GM12872 (cell line): Measurements from ENCODE around the gene SPINT1.

ENCODE experiments used
- TF ChIP-seq, protein P1 (sequence below): IDR thresholded peaks from 3 replicates; pipeline ENCODE4 v1.5.1; 2011; ENCODE audit warnings: low read depth, mild to moderate bottlenecking, low read length, moderate library complexity; ENCODE audit not compliant: insufficient read depth

The SPINT1 gene

DNA sequence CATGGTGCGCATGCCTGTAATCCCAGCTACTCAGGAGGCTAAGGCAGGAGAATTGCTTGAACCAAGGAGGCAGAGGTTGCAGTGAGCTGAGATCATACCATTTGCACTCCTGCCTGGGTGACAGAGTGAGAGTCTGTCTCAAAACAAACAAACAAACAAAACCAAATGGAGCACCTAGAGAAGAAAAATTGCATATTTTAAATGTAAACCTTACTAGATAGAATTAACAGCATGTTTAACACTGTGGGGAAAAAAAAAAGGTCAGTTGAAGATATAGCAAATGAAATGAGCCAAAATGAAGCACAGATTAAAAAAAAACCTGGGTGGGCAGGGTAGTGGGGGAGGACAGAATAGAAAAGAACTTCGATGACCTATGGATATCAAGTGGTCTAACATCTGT is 22.7 kb upstream of the SPINT1 start:
- TF ChIP-seq, protein P1, sequence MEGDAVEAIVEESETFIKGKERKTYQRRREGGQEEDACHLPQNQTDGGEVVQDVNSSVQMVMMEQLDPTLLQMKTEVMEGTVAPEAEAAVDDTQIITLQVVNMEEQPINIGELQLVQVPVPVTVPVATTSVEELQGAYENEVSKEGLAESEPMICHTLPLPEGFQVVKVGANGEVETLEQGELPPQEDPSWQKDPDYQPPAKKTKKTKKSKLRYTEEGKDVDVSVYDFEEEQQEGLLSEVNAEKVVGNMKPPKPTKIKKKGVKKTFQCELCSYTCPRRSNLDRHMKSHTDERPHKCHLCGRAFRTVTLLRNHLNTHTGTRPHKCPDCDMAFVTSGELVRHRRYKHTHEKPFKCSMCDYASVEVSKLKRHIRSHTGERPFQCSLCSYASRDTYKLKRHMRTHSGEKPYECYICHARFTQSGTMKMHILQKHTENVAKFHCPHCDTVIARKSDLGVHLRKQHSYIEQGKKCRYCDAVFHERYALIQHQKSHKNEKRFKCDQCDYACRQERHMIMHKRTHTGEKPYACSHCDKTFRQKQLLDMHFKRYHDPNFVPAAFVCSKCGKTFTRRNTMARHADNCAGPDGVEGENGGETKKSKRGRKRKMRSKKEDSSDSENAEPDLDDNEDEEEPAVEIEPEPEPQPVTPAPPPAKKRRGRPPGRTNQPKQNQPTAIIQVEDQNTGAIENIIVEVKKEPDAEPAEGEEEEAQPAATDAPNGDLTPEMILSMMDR: no peak

DNA sequence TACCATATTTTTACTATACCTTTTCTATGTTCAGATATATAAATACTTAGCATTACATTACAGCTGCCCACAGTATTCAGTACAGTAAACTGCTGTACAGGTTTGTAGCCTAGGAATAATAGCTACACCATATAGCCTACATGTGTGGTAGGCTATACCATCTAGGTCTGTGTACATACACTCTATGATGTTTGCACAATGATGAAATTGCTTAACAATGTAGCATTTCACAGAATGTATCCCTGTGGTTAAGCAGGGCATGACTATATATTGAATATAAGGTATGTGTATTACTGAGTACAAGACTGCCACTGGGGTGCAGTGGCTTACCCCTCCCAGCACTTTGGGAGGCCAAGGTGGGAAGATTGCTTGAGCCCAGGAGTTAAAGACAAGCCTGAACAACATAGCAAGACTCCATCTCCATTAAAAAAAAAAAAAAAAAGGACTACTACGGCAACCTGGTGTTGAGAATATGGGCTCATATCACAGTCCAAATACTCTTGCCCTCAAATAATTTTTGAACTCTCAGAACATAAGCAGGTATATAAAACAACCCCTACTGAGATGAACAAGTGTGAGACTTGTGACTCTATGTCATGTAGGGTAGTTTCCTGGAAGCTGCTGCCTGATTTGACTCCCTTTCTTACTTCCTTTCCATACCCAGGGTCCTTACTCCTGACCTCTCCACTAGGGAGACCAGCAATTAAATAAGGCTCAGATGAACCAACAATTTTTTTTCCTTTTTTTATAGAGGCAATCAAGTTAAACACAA is 20.1 kb upstream of the SPINT1 start:
- TF ChIP-seq, protein P1: no peak

DNA sequence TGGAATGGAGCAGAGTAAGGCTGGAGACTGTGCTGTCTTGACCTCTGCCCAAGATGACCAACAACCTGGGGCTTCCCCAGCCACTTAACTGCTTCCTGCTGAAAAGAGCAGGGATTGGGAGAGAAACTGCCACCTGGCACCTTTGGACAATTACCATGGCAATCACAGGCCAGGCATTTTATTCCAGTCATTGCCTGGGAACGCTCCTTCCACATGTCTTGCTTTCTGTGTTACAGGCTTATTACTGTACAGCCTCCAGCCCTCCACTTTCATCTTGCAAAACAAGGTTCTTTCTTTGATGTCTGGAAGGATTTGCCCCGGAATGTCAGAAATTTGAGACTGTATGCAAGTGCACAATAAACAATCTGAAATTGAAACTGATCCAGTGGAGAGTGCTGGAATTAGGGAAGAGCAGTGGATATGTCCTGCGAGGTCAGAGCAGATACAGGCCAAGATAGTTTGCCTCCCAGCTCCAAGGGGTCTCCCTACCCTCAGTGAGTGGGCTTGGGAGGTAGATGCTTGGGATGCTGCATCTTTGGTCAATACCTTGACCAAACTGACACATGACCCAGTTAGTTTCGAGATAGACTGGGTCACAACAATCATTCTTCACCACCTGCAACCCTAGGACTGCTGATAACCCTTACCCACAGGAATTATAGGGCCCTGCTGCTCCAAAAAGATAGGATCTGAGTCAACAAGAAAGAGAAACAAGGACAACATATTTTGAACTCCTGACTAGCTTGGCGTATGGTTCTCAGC is 18.0 kb upstream of the SPINT1 start:
- TF ChIP-seq, protein P1: no peak

DNA sequence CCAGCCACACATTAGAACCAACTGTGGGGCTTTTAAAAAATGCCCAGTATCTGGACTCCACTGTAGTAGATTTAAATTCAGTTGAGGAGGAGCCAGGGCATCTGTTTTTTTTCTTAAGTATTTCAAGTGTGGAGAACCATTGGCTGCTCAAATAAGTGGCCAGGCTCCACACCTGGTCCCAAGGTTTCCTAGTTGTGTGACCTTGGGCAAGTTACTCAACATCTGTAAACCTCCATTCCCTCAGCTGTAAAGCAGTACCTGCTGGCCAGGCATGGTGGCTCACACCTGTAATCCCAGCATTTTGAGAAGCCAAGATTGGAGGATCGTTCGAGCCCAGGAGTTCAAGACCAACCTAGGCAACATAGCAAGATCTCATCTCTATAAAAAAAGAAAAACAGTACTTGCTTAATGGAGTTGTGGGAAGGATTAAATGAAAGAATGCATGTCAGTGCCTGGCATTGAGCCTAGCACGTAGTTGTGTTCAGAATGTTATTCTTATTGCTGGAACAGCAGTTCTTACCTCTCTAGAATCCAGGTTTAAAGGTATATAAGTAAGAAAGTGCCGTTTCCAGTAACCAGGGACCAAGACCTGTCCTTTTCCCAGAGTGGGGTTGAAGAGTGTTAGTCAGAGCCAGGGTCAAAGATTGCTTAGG is 17.3 kb upstream of the SPINT1 start:
- TF ChIP-seq, protein P1: no peak

DNA sequence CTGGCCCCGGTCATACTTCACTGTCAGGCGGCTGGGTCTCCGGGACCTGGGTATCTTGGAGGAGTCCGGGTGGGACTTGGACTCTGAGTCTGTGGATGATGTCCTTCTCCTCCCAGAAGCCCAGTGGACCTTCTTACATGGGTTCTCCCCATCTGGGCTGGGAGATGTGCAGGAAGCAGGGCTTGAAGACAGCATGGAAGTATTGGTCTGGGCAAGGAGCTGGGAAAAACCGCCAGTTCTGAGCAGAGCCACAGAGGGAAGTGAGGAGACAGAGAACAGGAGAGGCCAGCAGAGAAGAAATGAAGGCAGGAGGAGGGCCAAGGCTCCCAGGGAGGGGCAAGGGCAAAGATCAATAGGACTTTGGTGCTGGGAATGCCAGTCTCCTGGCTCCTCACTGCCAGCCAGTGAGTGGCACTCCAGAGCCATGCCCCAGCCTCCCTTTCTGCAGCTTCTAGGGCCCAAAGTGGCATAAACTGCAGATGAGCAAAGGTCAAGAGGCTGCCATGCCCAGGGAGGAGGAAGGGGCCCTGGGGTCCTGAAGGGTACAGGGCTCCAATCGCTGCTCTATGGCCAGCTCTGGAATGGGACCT is 15.3 kb upstream of the SPINT1 start, which contains the start of gene PPP1R14D:
TSS of gene PPP1R14D (minus strand) at position 262 of the 590 bp plus-strand sequence. CDS start at position 195, 67 bp downstream.
- TF ChIP-seq, protein P1: no peak

DNA sequence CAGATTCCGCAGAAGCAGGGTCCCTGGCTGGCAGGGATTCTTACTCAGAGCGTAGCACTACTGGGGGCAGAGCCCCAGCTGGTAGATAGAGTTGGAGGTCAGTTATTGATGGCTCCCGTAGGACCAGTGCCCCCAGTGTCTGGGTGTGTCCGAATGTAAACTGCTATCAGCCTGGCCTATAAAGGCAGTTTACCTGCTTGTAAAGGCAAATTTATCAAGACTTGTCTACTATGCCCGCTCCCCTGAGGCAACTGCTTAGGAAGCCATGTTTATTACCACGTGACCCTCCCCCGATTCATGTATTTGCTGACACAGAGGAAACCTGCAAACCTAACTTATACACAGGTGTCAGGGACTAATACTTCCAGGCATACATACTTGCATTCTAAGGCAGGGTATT is 14.7 kb upstream of the SPINT1 start:
- TF ChIP-seq, protein P1: no peak

DNA sequence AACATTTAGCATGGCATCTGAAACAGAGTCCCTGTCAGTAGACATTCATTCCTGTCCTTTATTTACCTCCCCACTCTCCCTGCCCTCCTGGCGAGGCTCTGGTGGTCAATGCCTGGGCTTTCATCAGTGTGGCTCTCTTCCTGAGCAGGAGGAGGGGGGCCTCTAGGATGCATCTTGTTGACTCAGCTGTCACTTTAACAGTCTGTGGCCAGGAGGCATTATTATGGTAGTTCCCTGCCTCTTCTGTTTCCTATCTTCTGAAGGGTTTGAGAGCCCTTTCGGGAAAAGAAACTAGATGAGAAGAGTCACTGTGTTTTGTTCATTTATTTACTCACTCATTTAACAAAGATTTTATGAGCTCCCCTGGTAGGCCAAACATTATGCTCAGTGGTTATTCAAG is 13.0 kb upstream of the SPINT1 start:
- TF ChIP-seq, protein P1: no peak
